Adrenal gland (tissue), 5 donors: ENCODE data around the gene OSMR.

Experiments used
- CTCF ChIP-seq, 6 experiments: fragments of 450-650 bp in 4 of 6; fragments of 200-600 bp in 2 of 6; sonication (generic) in 1 of 6; IDR thresholded peaks; 1 replicate in 5 of 6; 2 replicates in 1 of 6; pipeline versions ENCODE4 v1.5.1 to v1.8.0; 2016 to 2021; ENCODE audit warnings: antibody characterized with exemption in 6 of 6, mild to moderate bottlenecking in 2 of 6, moderate library complexity in 1 of 6
- POLR2A ChIP-seq, 2 donors: fragments of 450-650 bp; IDR thresholded peaks; one replicate each; pipeline ENCODE4 v1.6.1; 2017; ENCODE audit warnings: antibody characterized with exemption in 2 of 2, mild to moderate bottlenecking in 2 of 2, moderate library complexity in 1 of 2
- donor health status: DM: no; HTN: no; CAD: no.

GRCh38 chr5:38871058-38871605 is 25.3 kb downstream of the OSMR start:
- TF ChIP-seq POLR2A (IDR thresholded peaks at IDR 0.05) (no peak), CTCF (IDR thresholded peaks at IDR 0.05) (no peak)
